Amniotic stem cell (primary cell): Measurements from ENCODE around the gene VASN.

Experiments
- DNase-seq: peaks from one replicate; lab custom pipeline; 2025; lab: John Stamatoyannopoulos, UW

The VASN gene

GRCh38 chr16:4426021-4426684, 54.5 kb downstream of the VASN start:
- no peak for DNase-seq

GRCh38 chr16:4426722-4427372, 55.2 kb downstream of the VASN start:
- DNase-seq = no peak

DNA sequence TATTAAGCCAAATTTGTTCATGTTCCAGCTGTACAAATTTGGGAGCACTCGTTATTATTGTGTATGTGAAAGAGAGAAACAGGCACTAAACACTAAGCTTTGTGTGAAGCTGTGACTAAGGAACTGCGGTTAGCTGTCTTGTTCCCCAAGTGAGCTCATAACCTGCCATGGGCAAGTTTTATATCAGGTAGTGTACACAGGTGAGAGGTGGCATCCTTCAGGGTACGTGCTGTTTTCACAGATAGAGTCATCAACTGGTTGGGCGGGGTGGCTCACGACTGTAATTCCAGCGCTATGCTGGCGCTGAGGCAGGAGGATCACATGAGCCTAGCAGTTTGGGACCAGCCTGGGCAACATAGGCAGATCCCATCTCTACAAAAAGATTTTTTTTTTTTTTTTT, 56.9 kb downstream of the VASN start:
- no peak for DNase-seq

- no peak for DNase-seq
Measured at GRCh38 chr16:4431023-4431422, 59.4 kb downstream of the VASN start.
